Measurements from ENCODE around the gene ADAMTS14. TPM values are rescaled to one million over a fixed set of nuclear protein-coding genes. Genes with fewer than 3 reads are reported as not detected.

Gene ADAMTS14
- total RNA-seq, 1 experiment from 2014 or later: 0.45 TPM

GRCh38 chr10:70784016-70784415 lies 111.7 kb downstream of the ADAMTS14 start:
- DNase-seq (ENCODE audit: low spot score): no peak

DNA sequence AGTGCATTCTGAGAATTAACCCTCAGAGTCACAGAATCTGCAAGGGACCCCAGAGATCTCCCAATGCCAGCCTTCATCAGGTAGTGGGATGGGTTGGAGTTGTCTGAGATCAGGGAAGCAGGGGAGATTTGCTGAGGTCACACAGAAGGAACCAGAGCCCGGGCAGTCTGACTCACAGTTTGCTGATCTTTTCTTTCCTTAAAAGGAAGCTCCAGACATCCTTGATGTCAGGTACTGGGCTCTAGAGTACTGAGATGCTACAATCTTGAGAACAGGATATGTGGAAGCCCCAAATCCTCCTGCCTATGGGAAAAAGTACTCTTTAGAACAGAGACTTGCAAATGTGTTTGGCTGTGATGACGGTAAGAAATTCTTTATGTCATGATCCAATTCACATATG lies 112.2 kb downstream of the ADAMTS14 start:
- DNase-seq (ENCODE audit: low spot score): peak; percentile 24

- no peak for DNase-seq (ENCODE audit: low spot score)
These were observed 112.9 kb downstream of the ADAMTS14 start, which contains the start of gene TBATA for GRCh38 chr10:70785190-70785589. Gene TBATA (minus strand): TSS chr10:70785377. CDS start chr10:70783379, 1,998 bp downstream.

- no peak for DNase-seq (ENCODE audit: low spot score)
These were observed 114.6 kb downstream of the ADAMTS14 start for GRCh38 chr10:70786799-70787415.

GRCh38 chr10:70791386-70792039 lies 119.2 kb downstream of the ADAMTS14 start:
- no peak for DNase-seq (ENCODE audit: low spot score)

DNA sequence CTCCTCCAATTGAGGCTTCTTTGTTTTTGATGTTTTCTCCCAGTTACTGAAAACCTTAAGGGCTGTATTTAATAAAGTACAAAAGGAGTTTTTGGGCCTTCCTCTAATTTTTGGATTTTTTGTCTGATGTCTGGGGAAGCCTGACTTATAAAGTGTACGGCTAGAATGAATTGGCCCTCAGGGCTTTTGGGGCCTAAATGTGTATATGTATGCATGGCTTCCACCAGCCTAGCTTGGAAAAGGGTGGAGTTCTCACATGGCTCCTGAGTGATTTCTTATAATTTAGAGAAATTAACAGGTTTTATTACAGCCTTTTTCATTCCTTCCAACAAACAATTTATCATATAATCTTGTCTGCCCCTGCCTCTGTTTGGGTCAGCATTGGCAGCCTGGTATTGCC lies 123.3 kb downstream of the ADAMTS14 start:
- no peak for DNase-seq (ENCODE audit: low spot score)

DNA sequence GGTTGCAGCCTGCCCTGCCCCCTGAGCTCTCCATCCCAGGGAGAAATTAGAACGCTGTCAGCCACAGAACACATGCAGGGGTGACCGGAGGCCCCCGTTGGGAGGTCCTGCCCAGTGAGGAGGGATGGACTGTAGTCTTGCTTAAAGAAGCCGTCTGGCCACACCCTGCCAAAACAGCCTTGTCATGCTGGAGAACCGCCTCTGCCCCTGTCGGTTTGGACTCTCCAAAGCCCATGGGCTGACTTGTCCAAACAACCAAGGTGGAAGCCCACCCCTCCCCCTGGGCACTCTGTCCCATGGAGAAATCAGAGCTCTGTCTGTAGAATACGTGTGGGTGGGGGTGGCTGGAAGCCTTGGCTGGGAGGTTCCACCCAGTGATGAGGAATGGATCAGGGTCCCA lies 125.5 kb downstream of the ADAMTS14 start:
- DNase-seq (ENCODE audit: low spot score): no peak

DNA sequence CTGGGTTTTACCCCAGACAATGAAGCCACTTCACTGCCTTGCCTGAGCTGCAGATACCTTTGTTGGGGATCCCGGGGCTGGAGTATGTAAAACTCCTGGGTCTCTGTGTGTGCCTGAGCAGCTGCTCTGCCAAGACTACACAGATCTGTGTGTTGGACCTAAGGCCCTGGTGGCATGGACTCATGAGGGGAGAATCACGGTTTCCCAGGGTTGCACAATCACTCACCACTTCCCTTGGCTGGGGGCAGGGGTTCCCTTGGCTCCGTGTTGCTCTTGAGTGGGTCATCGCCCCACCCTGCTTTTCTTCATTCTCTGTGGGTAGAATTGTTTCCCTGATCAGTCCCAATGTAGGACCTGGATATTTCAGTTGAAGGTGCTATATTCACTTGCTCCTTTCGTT lies 126.8 kb downstream of the ADAMTS14 start:
- DNase-seq (ENCODE audit: low spot score): no peak

GRCh38 chr10:70801854-70802253 lies 129.5 kb downstream of the ADAMTS14 start:
- DNase-seq (ENCODE audit: low spot score): no peak

DNA sequence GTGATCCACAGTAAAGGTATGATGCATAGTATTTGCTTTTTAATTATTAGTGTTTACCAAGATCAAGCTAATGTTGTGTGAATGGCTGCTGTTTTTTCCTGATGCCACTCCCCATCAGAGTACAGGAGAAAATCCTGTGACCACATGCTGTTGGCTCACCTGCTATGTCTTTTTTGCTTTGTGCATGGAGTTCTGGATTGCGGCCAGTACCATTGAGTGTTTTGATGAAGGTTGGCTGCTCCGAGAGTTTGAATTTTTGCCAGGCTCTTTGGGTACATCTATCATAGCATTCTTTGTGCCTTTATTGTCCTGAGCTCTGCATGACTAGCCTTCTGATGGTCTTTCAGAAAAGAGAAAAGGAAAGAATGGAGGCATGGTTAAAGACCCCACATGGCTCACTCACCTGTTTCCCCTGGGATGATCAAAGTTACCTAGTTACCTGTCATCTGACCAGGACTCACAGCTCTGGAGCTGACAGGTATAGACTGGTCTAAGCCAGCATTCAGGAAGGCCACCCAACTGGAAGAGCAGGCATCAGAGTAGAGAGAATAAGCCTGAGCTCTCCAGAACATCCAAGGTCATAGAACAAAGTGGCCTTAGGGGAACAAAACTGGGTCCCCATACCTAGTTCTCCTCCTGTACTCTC lies 131.6 kb downstream of the ADAMTS14 start:
- no peak for DNase-seq (ENCODE audit: low spot score)

DNA sequence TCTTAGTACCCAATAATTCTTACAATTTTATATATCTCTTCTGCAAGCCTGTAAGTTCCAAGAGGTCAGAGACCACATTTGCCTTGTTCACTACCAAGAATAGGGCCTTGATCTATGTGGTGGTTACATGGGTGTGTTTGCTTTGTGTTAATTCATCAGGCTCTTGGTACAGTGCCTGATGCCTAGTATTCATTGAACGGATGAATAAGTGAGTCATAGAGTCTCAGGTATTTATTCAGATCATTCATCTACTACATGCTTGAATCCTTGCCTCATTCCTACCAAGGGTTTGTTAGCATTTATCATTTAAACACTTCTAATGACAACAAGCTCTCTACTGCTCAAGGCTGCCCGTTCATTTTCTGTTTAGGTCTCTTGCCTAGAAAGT lies 132.1 kb downstream of the ADAMTS14 start:
- DNase-seq (ENCODE audit: low spot score): no peak

DNA sequence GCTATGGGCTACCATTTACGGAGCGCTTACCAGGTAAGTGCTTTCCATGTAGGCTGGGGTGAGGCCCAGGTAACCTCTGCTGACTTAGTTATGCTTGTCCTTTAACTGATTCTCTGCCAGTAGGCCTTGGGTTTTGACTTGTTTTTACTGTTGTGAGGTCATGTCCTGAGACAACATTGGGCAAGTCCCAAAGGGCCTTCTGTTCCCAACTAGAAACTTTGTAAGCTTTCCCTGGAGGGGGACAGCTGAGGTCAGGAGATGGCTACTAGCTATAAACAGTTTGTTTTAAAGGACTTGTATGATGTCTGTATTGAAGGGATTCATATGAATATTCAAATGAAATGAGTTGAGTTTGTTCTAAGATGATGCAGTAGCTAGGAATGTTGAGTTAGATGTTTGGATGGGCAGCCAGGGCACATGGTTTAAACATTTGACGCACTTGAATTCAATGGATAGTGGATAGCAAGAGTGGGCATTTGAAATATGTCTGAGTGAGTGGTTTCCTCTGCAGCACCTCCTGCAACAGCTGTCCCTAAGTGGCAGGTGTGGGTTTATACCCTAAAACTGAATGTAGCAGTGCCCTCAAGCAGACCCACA lies 133.4 kb downstream of the ADAMTS14 start:
- no peak for DNase-seq (ENCODE audit: low spot score)

- no peak for DNase-seq (ENCODE audit: low spot score)
These were observed 134.5 kb downstream of the ADAMTS14 start for GRCh38 chr10:70806841-70807240.

- no peak for DNase-seq (ENCODE audit: low spot score)
These were observed 135.2 kb downstream of the ADAMTS14 start for GRCh38 chr10:70807556-70807955.

- no peak for DNase-seq (ENCODE audit: low spot score)
These were observed 136.8 kb downstream of the ADAMTS14 start for GRCh38 chr10:70809011-70809611.

DNA sequence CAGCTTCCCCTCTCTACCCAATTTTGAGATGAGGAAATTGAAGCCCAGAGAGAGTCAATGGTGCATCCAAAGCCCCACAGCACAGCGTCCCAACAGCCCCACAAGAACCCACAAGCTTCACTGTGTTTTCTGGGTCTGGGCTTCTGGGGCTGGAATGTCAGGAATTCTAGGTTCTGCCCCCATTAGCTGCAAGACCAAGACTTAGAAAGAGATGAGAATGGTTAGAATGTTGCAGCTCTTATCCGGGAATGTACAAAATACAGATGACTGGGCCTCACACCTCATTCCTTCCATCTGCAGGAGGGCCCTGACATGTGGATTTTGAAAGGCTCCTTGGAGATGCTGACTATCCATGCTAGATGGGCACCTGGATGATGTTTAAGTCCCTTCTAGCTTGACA lies 137.4 kb downstream of the ADAMTS14 start:
- no peak for DNase-seq (ENCODE audit: low spot score)

GRCh38 chr10:70810967-70811366 lies 138.7 kb downstream of the ADAMTS14 start:
- DNase-seq (ENCODE audit: low spot score): no peak

DNA sequence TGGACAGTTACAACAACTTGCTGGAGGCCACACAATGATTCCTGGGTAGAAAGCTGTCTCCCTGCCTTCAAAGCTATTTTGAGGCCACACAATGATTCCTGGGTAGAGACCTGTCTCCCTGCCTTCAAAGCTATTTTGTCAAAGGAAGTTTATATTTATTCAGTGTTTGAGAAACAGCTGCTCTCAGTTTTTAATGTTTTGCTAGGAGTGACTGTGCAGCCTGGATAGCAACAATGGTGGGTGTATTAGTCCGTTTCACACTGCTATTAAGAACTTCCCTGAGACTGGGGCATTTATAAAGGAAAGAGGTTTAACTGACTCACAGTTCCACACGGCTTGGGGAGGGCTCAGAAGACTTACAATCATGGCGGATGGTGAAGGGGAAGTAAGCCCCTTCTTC lies 139.6 kb downstream of the ADAMTS14 start:
- no peak for DNase-seq (ENCODE audit: low spot score)

All from H4 (cell line).